GM19238 (cell line): ENCODE data around the gene MS4A8.
A peak's percentile ranks its signal among the peaks of the same experiment; 100 is the strongest.

Experiments
- DNase-seq: peaks from one replicate; pipeline ENCODE4 v3.0.0; 2011; ENCODE audit warnings: low spot score; ENCODE audit not compliant: insufficient read length

MS4A8 gene

GRCh38 chr11:60762851-60763691 lies 63.7 kb downstream of the MS4A8 start:
- DNase-seq: peak; percentile 56

DNA sequence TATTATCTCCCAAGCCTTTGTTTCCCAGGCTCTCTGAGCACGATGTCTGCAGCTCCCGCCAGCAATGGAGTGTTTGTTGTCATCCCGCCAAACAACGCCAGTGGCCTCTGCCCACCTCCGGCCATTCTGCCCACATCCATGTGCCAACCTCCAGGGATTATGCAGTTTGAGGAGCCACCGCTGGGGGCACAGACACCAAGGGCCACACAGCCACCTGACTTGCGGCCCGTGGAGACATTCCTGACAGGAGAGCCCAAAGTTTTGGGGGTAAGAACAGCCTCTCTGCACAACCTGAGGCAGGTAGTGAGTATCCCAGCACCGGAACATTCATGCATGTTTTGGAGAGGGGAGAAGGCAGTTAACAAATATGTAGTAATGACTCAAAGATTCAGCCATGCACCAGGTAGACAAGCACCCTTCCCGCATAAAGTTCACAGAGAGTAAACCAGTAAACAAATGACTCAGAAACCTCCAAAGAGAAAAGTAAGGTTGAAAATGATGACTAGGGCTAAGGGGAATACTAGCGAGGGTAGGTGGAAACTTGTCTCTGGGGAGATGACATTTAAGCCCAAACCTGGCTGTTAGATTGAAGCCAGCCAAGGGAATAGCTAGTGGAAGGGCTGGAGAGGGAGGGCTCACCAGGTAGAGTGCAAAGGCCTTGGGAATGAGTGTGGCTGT lies 64.4 kb downstream of the MS4A8 start:
- no peak for DNase-seq

DNA sequence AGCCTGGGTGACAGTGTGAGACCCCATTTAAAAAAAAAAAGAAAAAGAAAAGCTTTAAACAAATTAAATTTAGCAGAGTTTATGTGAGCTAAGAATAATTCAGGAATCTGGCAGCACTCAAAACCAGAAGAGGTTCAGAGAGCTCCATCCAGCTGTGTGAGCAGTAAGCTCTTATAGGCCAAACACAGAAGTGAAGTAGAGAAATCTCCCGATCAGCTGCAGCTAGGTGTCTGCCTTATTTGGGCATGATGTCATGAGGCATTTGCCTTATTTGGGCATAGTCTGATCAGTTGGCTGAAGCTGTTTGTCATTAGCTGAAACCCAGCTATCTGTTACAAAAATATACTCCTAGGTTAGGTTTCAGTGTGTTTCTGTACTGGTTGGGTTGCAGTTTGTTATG lies 65.5 kb downstream of the MS4A8 start:
- DNase-seq: peak; percentile 45

GRCh38 chr11:60765355-60765754 lies 65.9 kb downstream of the MS4A8 start:
- DNase-seq: no peak
